ENCODE data around the gene MAD2L1BP.

- TF ChIP-seq CTCF (IDR thresholded peaks at IDR 0.05) (no peak), POLR2A (IDR thresholded peaks at IDR 0.05) (no peak)
Measured at GRCh38 chr6:43627008-43627825, 8.4 kb upstream of the MAD2L1BP start.
